ENCODE data around the gene TLCD3A.
"Not testable (repeated sequence)": the region's sequence is repeated elsewhere in the genome, so short reads cannot be mapped to it uniquely, and the experiment has no call there.

Gene TLCD3A

DNA sequence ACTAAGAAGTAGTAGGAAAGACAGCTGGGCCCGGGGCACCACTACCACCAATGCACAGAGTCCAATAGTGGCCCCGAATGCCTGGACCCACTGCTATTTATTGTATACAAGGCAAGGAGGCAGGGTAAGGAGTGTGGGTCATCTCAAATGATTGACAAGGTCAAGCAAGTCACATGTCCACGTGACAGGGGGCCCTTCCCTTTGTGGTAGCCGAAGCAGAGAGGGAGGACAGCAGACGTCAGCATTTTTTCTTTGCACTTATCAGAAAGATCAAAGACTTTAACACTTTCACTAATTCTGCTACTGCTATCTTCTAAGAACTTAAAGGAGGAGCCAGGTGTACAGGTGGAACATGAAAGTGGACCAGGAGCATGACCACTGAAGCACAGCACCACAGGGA is 24.3 kb upstream of the TLCD3A start:
- no peak for DNase-seq

DNA sequence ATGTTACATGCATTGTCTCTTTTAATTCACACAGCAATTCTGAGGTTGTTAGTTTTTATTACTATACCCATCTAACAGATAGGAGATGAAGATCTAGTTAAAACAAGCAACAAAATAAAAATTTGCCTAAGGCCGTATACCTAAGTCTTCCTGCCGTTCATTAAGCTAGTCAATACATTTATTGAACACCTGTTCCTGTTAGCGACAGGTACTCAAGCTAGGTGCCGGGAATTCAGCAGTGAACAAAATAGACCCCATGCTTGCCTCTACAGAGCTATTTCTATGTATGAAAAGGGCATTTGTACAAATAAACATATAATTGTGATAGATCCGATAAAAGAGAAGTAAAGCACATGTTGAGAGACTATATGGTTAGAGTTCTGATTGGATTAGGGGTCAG is 14.3 kb upstream of the TLCD3A start:
- no peak for DNase-seq

DNA sequence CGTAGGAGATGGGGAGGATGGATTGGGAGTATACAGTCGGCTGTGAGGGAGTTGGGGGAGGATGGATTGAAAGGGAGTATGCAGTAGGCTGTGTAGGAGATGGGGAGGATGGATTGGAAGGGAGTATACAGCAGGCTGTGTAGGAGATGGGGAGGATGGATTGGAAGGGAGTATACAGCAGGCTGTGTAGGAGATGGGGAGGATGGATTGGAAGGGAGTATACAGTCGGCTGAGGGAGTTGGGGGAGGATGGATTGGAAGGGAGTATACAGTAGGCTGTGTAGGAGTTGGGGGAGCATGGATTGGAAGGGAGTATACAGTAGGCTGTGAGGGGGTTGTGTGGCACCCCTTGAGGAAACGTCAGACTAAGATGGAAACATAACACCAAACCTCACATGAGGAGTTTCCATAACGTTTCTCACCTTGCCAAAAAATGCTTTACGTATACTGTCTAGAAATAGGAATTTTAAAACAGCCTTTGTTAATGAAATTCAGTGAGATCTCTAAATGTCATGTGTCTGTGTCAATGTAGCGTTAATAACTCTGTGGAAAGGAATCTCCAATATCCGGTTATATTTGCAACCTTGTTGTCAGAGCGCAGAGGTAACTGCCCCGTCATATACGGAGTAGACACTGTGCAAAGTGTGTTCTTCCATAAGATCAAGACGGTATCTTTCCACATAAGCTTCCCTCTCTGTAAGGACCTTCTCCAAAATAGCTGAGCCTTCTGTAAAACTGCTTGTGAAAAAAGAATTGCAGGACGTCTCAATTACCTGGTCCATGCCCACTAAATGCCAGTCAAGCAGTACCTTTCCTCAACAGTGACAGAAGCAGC is 11.5 kb upstream of the TLCD3A start:
- no peak for DNase-seq

DNA sequence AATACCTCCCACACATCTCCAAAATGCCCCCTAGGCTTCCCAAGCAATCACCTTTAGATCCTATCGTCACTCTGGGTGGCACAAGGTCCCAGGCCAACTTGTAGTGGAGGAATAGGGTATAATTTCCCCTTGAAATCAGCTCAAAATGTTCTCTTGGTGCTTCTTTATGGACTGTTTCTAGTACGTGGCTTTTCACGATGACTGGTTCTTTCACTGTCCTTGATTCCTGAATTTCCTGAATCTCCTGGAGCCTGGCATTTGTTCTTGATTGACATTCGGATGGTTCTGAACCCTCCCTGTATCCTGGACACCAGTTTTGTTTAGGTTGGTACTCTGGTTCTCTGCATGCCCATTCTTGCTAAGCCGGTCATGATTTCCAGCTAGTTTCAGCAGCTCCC is 10.9 kb upstream of the TLCD3A start:
- DNase-seq: peak; percentile 27

DNA sequence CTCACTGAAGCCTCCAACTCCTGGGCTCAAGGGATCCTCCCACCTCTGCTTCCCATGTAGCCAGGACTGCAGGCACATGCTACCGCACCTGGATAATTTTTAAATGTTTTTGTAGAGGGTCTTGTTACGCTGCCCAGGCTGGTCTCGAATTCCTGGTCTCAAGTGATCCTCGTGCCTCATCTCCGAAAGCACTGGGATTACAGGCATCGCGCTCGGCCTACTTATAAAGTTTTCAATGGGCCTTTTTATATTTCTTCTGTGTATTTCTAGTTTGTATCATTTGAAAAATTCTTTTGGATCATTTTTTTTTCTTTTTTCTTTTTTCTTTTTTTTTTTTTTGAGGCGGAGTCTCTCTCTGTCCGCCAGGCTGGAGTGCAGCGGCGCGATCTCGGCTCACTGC is 7.3 kb upstream of the TLCD3A start:
- no peak for DNase-seq

DNA sequence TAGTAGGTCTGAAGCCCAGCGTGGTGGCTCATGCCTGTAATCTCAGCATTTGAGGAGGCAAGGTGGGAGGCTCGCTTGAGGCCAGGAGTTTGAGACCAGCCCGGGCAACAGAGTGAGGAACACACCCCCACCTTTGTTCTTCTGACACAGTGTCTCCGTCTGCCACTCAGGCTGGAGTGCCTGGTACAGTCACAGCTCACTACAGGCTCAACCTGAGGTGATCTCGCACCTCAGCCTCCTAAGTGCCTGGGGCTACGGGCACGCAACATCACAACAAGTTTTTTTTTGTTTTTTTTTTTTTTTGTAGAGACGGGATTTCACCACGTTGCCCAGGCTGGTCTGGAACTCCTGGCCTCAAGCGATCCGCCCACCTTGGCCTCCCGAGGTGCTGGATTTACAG is 6.7 kb upstream of the TLCD3A start:
- no peak for DNase-seq

DNA sequence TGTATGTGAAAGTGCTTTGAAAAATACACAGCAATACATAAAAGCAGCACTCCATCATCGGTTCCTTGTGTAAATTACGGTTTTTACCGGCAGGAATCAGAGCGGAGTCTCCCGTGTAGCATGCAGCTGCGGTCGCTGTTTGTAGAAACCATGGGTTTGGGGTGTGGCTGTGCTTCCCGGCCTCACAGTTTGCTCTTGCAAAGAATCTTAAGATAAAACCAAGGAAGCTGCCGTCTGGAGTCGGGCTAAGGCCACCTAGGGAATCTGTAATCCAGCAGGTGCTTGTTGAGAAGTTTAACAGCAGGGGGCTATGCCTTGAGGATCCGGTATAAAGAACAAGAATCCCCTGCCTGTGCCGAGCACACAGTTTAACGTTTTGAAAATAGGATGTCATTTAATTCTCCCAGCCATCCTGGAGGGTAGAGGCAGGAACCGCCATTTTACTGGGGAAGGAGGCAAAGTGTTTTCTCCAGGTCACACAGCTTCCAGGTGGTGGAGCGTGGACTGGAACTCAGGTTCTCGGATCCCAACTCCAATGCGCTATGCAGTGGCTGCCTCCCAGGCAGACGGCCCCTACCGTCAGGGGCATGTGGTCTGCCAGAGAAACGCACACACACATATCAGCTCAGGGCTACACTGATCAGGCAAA is 6.0 kb upstream of the TLCD3A start:
- no peak for DNase-seq

DNA sequence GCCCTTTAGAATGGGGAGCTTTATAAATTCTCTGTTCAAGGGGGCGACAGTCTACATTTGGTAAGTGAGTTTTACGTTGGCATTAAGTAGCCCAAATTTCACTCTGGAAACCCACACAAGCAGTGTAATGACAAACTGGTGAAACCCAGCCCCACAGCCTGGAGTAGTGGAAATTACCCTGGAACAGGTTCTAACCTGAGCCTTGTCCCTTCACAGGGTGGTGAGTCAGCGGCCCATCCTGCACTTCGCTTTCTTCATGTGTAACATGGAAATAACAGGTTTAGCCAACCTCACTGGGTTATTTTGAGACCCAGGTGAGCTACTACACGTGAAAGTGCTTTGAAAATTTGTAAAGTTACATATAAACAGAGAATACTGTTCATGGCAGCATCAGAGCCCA is 3.5 kb upstream of the TLCD3A start:
- no peak for DNase-seq

DNA sequence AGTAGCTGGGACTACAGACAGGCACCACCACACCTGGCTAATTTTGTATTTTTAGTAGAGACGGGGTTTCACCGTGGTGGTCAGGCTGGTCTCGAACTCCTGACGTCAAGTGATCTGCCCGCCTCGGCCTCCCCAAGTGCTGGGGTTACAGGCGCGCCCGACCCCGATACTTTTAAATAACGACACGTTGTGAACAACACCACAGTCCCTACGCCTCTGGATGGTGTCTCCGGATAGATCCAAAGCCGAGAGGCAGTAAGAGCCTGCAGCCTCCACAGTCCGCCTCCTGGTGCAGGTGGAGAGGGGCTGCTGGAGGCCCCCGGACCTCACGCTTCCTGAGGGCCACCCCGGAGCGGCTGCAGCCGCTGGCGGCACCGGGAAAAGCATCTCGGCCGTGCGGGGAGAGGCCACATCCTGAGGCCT is 741 bp upstream of the TLCD3A start:
- no peak for DNase-seq

DNA sequence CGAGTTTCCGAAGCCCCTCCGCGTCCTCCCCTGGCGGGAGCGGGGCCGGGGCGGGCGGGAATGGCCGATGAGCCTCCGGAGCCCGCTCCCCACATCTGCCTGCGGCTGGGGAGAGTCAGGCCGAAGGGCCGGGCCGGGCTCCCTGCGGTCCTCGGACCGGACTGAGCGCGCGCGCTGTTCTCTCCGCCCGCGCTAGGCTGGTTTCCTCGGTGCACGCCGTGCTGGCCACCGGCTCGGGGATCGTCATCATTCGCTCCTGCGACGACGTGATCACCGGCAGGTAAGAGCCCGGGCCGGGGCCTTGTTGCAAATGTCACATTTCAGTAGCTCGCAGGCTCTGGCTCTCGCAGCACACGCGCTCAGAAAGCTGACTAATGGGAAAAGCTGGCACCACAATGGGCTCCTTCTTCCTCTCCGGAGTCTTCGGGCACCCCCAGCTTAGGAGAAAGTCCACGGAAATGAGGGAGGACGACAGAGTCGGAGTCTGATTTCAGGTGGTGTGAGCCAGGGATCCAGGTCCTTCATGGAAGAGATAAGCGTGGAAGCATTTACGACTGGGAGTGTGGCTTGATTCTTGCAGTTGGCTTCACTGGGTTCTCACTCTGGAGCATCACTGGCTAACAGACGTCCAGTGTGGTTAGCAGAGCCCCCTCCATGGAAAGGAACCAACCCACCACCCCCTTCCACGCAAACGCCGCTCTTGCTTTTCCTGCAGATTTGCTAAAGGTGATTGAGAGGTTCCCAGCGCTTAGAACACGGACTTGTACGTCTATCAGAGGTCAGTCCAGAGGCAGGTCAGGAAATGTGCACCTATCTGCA is 715 bp downstream of the TLCD3A start:
- no peak for DNase-seq

DNA sequence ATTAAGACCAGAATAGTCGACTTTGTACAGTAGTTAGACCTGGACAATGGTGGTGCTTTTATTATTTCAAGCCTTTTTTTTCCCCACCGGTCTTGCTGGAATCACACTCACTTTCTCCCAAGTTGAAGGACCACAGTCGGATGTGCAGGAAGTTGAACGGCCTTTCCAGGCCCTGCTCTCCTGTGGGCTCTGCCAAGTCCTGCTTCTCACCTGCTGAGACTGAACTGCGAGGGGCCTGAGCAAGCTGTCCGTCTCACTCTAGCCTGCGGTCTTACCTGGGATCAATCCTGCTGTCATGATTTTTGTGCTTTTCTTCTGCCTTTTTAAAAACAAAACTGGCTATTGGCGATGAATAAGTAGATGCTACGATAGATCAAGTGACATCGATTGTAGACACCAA is 1.3 kb downstream of the TLCD3A start:
- no peak for DNase-seq

DNA sequence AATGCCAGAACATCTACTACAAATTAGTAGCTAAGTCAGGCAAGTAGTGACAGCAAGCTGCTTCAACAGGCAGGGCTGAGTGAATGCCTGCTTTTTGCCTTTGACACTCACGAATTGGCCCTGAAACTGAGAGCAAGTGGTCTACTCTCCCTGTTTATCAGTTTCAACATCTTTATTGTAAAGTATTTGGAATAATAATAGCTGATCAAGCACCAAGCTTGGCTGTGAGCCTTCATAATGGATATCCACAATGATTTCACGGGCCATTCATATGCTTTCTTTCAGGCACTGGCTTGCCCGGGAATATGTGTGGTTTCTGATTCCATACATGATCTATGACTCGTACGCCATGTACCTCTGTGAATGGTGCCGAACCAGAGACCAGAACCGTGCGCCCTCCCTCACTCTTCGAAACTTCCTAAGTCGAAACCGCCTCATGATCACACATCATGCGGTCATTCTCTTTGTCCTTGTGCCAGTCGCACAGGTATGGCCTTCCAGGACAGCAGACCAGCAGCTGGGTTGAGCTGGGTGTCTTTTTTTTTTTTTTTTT is 5.2 kb downstream of the TLCD3A start:
- no peak for DNase-seq

DNA sequence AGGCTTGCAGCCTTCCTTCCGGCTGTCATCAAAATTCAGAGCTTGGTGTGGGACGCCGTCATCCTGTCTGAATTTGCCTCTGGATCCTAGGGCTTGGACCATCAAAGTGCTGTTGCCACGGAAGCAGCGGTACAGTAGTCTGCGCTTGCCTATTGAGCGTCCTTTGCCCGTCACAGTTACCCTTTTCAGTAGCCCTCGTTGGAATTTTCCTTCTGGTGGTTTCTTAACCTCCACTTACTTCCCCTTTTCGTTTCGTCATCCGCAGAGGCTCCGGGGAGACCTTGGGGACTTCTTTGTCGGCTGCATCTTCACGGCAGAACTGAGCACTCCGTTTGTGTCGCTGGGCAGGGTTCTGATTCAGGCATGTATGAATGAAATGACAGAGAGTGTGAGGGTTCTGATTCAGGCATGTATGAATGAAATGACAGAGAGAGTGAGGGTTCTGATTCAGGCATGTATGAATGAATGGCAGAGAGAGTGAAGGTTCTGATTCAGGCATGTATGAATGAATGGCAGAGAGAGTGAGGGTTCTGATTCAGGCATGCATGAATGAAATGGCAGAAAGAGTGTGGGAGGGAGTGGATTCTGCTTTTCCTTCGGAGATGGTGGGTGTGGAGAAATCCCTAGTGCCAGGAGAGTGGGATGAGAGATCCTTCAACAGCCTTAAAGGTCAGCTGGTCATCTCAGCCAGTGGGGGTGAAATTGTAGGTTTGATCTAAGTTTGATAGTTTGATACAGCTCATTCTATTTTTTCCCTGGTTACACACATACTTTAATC is 8.0 kb downstream of the TLCD3A start:
- DNase-seq: no peak

DNA sequence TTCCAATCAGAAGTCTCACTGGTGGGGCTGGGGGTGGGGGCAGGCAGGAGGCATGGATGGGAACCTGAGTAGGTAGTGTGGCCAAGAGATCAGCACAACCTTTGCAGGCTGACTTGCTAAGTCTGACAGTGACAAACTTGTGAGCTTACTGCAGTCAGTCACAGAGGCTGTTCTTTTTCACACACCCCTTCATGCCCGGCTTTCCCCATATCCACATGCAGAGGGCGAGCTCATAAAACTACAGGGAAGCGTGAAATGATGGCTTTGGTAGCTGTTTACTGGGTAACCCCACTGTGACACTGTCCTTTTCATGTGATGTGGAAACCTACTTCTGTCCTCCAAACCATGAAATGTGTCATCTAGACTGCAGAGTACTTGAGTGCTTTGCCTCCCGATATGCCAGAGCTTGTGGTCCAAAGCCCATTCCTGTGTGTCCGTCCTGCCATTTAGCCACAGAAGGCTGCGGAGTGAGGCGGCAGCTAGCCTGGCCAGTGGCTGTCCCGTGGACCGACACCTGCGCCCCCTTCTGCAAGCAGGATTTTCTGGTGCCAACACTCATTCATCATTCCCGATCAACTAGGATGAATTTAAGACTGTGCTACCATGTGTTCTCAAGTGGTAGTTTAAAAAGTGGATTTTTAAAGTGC is 9.9 kb downstream of the TLCD3A start:
- DNase-seq: no peak

DNA sequence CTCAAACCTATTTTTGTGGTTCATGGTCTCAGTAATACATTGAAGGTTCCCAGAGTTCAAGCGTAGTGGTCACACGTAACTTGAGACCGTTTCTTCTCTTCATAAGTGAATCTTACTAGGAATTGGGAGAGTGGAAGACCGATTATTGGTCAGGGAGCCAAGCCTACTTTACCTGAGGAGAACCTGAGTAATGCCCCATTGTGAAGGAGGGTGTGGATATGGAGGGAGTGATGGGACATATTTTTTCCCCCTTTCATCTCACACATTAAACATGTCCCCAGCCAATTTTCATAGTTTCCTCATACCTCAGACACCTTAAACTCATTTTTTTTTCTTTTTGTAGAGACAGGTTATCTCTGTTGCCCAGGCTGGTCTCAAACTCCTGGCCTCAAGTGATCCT is 10.7 kb downstream of the TLCD3A start:
- no peak for DNase-seq

DNA sequence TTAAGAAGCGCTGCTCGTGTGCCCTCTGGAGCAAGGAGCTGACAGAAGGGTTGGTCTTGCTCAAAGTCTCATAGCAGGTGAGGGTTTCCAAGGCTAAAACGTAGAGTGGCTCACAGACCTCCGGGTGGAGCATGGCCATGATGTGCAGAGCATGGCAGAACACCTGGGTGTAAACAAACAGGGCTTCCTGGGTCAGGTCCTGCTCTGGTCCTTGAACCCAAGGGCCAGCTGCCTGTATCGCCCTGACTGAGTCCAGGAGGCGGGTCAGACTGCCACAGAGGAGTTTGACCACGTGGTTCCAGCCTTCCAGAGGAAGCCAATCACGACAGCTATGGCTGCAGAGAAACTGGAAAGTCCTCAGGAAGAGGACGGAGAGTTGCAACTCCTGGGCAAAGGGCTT is 12.5 kb downstream of the TLCD3A start:
- DNase-seq: no peak

DNA sequence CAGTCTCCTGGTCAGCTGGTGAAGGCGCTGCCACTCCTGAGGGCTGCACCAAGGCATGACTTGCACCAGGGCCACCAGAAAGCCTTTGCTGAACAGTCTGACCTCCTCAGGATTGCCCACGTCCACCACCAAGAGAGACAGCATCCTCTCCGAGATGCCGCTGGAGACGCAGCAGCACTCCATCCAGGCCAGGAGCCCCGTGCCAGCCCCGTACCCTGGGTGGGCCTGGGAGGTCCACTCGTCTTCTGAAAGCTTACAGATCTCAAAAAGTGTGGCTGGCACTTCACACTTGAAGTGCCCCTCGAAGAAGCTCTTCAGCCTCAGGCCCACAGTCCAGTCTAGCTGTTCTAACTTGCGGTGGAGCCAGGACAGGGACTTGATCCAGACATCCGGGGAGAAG is 13.0 kb downstream of the TLCD3A start:
- no peak for DNase-seq

DNA sequence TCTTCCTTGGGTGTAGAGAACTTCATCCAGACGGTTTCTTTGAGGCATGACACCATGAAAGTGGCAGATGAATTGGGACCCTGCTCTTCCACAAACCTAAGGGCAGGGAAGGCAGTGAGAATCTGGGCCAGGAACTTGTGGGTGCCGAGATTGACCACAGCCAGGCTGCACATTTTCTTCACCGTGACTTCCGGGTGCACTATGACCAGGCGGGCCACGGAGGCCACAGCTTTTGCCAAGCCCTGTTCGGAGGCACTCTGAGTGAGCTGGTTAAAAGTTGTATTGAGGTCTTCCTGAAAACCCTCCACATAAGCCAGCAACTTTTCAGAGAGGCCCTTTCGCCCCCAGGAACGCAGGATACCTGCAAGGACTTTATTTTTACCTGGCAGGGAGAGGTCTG is 13.8 kb downstream of the TLCD3A start:
- DNase-seq: no peak

DNA sequence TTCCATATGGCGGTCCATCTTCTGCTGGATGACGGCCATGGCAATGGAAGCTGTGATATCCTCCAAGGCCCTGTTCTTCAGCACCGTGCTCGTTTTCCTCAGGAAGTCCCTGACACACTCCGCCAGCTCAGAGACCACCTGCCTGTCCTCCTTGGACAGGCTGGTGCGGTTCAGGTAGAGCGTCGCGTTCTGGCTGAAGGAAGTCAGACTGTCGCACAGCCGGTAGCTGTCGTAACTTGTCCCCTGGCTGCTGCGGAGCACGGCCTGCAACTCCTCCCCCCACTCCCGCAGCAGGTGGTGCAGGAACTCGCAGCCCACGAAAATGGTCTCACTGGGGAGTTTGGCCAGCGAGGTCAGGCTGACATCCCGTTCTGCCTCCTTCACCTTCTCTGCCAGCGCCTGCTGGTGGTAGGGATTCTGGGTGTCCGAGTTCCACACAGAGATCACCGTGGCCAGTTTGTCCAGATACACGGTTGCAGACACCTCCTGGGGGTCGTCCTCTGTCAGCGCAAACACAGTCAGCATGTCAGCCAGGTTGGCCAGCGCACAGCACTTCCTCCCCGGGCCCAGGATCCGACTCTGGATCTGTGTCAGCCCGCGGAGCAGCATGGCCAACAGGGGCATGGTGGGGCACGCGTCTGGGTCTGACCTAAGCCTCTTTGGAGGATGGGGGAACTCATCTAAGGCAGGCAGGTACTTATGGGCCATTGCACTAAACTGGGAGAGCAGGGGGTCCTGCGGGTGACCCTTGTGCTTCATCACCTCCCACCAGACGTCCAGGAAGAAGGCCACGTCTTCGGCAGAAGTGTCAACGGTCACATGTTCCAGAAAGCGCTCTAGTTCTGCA is 14.6 kb downstream of the TLCD3A start:
- DNase-seq: no peak

DNA sequence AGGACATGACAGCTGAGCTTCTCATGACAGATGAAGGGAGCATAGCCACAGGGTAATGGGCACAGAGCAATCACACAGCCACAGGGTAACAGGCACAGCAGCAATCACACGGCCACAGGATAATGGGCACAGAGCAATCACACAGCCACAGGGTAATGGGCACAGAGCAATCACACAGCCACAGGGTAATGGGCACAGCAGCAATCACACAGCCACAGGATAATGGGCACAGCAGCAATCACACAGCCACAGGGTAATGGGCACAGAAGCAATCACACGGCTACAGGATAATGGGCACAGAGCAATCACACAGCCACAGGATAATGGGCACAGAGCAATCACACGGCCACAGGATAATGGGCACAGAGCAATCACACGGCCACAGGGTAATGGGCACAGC is 16.2 kb downstream of the TLCD3A start:
- not testable (repeated sequence) for DNase-seq

DNA sequence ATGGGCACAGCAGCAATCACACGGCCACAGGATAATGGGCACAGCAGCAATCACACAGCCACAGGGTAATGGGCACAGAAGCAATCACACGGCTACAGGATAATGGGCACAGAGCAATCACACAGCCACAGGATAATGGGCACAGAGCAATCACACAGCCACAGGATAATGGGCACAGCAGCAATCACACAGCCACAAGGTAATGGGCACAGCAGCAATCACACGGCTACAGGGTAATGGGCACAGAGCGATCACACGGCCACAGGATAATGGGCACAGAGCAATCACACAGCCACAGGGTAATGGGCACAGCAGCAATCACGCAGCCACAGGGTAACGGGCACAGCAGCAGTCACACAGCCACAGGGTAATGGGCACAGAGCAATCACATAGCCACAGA is 17.0 kb downstream of the TLCD3A start:
- DNase-seq: not testable (repeated sequence)
